ENCODE results near the gene MVB12B. TPM values are rescaled to one million over a fixed set of nuclear protein-coding genes. Genes with fewer than 3 reads are reported as not detected.

The MVB12B gene
- total RNA-seq, 1 experiment from 2014 or later = 4.5 TPM

DNA sequence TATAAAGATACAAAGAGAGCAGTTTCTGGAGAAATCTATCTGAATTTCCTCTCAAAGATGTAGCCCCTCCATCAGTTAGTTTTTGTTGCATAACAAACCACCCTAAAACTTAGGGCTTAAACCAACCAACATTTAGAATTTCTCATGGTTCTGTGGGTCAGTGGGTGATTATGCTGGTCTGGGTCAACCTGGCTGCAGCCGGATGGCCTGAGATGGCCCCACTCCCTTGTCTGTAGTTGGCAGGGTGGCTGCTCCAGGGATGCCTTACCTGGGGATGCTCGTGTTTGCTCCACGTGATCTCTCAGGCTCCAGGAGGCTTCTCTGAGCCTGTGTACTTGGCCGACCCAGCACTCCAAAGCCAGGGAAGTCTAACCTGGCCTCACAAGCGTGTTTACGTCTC is 139.3 kb downstream of the MVB12B start:
- intact Hi-C loops (cut with micrococcal nuclease; ENCODE audit: unreplicated experiment) = no loop called here
- CTCF ChIA-PET = no interaction called here
- no peak for DNase-seq

DNA sequence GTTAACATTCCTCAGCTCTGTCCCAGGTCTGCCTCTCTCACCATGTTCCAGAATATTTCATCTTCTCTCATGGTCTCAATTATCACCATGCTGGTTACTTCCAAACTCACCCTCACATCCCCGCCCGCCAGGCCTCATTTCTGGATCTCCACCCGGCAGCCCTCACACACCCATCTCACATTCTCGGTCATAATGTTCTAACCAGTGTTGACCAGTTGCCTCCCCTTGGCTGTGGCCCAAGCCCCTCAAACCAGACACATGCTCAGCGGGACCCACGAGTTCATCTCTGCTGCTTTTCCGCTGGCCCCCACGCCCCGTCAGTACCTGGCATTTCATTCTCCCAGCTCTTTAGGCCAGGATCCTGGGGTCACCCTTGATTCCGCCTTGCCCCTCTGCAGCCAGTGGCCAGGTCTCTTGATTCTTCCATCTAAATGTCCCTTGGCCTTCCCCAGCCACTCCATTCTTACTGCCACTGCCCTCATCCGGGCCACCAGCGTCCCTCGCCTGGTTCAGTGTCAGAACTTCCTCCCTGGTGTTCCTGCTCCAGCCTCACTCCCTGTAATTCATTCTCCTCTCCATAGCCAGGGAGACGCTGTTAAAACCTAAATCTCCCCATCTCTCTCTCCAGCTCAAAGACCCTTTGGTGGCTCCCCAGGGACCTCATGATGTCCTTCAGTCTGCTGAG is 141.7 kb downstream of the MVB12B start:
- no TSS peak for BruUV-seq (replicated peaks)
- Mint-ChIP-seq H3K4me1 (ENCODE audit: low read depth, unreplicated experiment) (no peaks in the 10 kb centered on the region), H3K9me3 (ENCODE audit: low read depth, unreplicated experiment) (no peaks in the 10 kb centered on the region), H3K27me3 (ENCODE audit: unreplicated experiment) (no peaks in the 10 kb centered on the region), H3K27ac (ENCODE audit: unreplicated experiment) (no peak overlapping the region), H3K4me3 (ENCODE audit: low read depth, unreplicated experiment) (no peak overlapping the region), H3K36me3 (ENCODE audit: insufficient read depth, unreplicated experiment) (no peaks in the 10 kb centered on the region)
- TF ChIP-seq, protein P1, sequence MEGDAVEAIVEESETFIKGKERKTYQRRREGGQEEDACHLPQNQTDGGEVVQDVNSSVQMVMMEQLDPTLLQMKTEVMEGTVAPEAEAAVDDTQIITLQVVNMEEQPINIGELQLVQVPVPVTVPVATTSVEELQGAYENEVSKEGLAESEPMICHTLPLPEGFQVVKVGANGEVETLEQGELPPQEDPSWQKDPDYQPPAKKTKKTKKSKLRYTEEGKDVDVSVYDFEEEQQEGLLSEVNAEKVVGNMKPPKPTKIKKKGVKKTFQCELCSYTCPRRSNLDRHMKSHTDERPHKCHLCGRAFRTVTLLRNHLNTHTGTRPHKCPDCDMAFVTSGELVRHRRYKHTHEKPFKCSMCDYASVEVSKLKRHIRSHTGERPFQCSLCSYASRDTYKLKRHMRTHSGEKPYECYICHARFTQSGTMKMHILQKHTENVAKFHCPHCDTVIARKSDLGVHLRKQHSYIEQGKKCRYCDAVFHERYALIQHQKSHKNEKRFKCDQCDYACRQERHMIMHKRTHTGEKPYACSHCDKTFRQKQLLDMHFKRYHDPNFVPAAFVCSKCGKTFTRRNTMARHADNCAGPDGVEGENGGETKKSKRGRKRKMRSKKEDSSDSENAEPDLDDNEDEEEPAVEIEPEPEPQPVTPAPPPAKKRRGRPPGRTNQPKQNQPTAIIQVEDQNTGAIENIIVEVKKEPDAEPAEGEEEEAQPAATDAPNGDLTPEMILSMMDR (IDR thresholded peaks at IDR 0.05; ENCODE audit: unreplicated experiment) = no peak
- intact Hi-C loops (cut with micrococcal nuclease; ENCODE audit: unreplicated experiment) = no loop called here
- CTCF ChIA-PET = no interaction called here
- no peak for DNase-seq

More for the DNA sequence above, 139.3 kb downstream of the MVB12B start:
- H3K36me3 Mint-ChIP-seq (ENCODE audit: insufficient read depth, unreplicated experiment) = no peaks in the 10 kb centered on the region
- TF ChIP-seq, protein P1 (IDR thresholded peaks at IDR 0.05; ENCODE audit: unreplicated experiment) = no peak
- H3K9me3 Mint-ChIP-seq (ENCODE audit: low read depth, unreplicated experiment) = no peaks in the 10 kb centered on the region
- no peak overlapping the region for H3K4me3 Mint-ChIP-seq (ENCODE audit: low read depth, unreplicated experiment)
- no peaks in the 10 kb centered on the region for H3K4me1 Mint-ChIP-seq (ENCODE audit: low read depth, unreplicated experiment)
- no peaks in the 10 kb centered on the region for H3K27me3 Mint-ChIP-seq (ENCODE audit: unreplicated experiment)
- H3K27ac Mint-ChIP-seq (ENCODE audit: unreplicated experiment) = no peak overlapping the region
- BruUV-seq (replicated peaks) = no TSS peak

DNA sequence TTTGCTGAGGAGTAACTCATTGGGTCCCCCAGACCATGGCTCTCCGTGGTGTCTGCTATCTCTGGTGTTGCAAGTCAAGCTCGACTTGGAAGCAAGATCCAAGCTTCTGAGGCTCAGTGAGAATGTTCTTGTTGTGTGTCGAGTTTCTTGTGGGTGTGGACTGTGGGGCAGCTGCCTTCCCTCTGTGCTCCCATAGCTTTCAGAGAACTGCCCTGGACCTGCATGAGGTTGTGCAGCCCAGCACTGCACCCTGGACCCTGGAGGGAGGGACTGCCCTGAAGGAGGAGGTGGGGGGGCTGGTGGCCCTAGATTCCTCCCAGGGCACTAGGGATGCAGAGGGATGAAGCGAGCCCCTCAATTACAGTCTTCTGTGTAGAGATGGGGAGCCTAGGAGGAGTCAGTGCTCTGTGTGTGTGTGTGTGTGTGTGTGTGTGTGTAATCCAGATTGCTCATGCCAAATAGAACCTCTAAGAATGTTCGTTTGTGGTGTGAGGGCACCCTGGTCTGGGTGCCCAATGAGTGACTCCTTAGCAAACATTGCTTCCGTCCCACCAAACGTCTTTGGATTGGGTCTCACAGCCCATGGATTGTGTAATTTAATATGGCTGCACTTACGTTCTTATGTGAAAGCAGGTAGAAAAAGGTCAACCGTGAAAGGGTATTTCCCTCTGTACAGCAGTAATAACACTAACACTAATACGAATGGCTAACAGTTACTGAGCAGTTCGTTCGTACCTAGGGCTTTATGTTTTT is 143.8 kb downstream of the MVB12B start:
- Mint-ChIP-seq H3K27me3 (ENCODE audit: unreplicated experiment) (no peaks in the 10 kb centered on the region), H3K9me3 (ENCODE audit: low read depth, unreplicated experiment) (no peaks in the 10 kb centered on the region), H3K27ac (ENCODE audit: unreplicated experiment) (no peak overlapping the region), H3K4me1 (ENCODE audit: low read depth, unreplicated experiment) (no peaks in the 10 kb centered on the region), H3K36me3 (ENCODE audit: insufficient read depth, unreplicated experiment) (no peaks in the 10 kb centered on the region), H3K4me3 (ENCODE audit: low read depth, unreplicated experiment) (no peak overlapping the region)
- CTCF ChIA-PET = no interaction called here
- DNase-seq = no peak
- no TSS peak for BruUV-seq (replicated peaks)
- intact Hi-C loops (cut with micrococcal nuclease; ENCODE audit: unreplicated experiment) = no loop called here
- TF ChIP-seq, protein P1 (IDR thresholded peaks at IDR 0.05; ENCODE audit: unreplicated experiment) = no peak

DNA sequence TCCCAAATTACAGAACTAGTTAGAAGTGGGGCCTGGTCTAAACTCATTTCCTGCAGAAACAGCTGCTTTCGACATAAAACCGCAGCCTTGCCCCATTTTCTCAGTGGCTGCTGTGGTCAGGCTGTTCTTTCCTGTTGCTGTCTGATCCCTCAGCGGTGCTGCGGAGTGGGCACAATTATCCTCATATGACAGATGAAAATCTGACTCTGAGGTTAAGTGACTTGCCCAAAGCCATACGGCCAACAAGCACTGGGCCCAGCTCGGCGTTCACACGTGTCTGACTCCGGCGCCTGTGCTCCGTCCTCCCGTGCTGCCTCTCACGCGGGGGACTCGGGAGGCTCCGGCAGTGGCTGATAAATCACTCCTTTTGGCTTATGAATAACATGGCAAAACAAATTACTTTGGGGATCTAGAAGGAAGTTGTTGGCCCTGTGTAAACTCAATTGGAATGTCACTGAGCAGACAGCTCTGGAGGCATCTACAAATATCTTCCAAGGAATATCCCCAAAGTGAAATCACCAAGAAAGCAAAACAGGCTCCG is 144.5 kb downstream of the MVB12B start:
- H3K36me3 Mint-ChIP-seq (ENCODE audit: insufficient read depth, unreplicated experiment) = no peaks in the 10 kb centered on the region
- no peaks in the 10 kb centered on the region for H3K4me1 Mint-ChIP-seq (ENCODE audit: low read depth, unreplicated experiment)
- H3K27me3 Mint-ChIP-seq (ENCODE audit: unreplicated experiment) = no peaks in the 10 kb centered on the region
- TF ChIP-seq, protein P1 (IDR thresholded peaks at IDR 0.05; ENCODE audit: unreplicated experiment) = no peak
- CTCF ChIA-PET = no interaction called here
- BruUV-seq (replicated peaks) = no TSS peak
- no peak overlapping the region for H3K4me3 Mint-ChIP-seq (ENCODE audit: low read depth, unreplicated experiment)
- intact Hi-C loops (cut with micrococcal nuclease; ENCODE audit: unreplicated experiment) = no loop called here
- no peaks in the 10 kb centered on the region for H3K9me3 Mint-ChIP-seq (ENCODE audit: low read depth, unreplicated experiment)
- H3K27ac Mint-ChIP-seq (ENCODE audit: unreplicated experiment) = no peak overlapping the region
- DNase-seq = no peak
